Neural progenitor cell (in vitro differentiated cells): ENCODE measurements around the gene INTS1. TPM values are rescaled to one million over a fixed set of nuclear protein-coding genes. Genes with fewer than 3 reads are reported as not detected.

ENCODE experiments used
- DNase-seq: peaks from one replicate; pipeline ENCODE4 v3.0.0-alpha.2; 2016; ENCODE audit warnings: low spot score
- H2AFZ ChIP-seq: fragments of 200-600 bp; sonication (generic); replicated peaks from 2 replicates; pipeline ENCODE4 v1.6.1; 2016; ENCODE audit warnings: antibody characterized with exemption
- H3F3A ChIP-seq: fragments of 200-600 bp; sonication (generic); 2 replicates; pipeline ENCODE4 v1.6.1; 2016; ENCODE audit warnings: antibody characterized with exemption, low read depth
- H3K27ac ChIP-seq: fragments of 200-600 bp; sonication (generic); 2 replicates; pipeline ENCODE4 v1.5.1; 2016; ENCODE audit warnings: mild to moderate bottlenecking
- H3K27me3 ChIP-seq: fragments of 200-600 bp; sonication (generic); 2 replicates; pipeline ENCODE4 v1.6.1; 2016; ENCODE audit warnings: mild to moderate bottlenecking, moderate library complexity
- H3K36me3 ChIP-seq: fragments of 200-600 bp; sonication (generic); 2 replicates; pipeline ENCODE4 v1.5.1; 2016
- H3K4me1 ChIP-seq: fragments of 200-600 bp; sonication (generic); 2 replicates; pipeline ENCODE4 v1.6.1; 2016; ENCODE audit warnings: mixed run types
- H3K4me2 ChIP-seq: fragments of 200-600 bp; sonication (generic); 2 replicates; pipeline ENCODE4 v1.6.1; 2016
- H3K4me3 ChIP-seq: fragments of 200-600 bp; sonication (generic); 2 replicates; pipeline ENCODE4 v1.5.1; 2016
- H3K79me2 ChIP-seq: fragments of 200-600 bp; sonication (generic); 2 replicates; pipeline ENCODE4 v1.6.1; 2016; ENCODE audit warnings: low read depth
- H3K9ac ChIP-seq: fragments of 200-600 bp; sonication (generic); 2 replicates; pipeline ENCODE4 v1.6.1; 2016
- H3K9me3 ChIP-seq: fragments of 200-600 bp; sonication (generic); 2 replicates; pipeline ENCODE4 v1.5.1; 2016; ENCODE audit warnings: low read depth
- H4K20me1 ChIP-seq: fragments of 200-600 bp; sonication (generic); 2 replicates; pipeline ENCODE4 v1.6.1; 2016; ENCODE audit warnings: low read depth
- H3K27ac Mint-ChIP-seq: 3 replicates; pipeline ENCODE4 v1.8.0; 2021; ENCODE audit warnings: mixed read lengths
- H3K27me3 Mint-ChIP-seq: 2 replicates; pipeline ENCODE4 v1.8.0; 2022; ENCODE audit warnings: low read depth, mild to moderate bottlenecking, inconsistent platforms, moderate library complexity, mixed read lengths; ENCODE audit not compliant: insufficient read depth
- H3K36me3 Mint-ChIP-seq: 3 replicates; pipeline ENCODE4 v1.8.0; 2021; ENCODE audit warnings: mixed read lengths
- H3K4me1 Mint-ChIP-seq: 3 replicates; pipeline ENCODE4 v1.8.0; 2021; ENCODE audit warnings: mixed read lengths
- H3K4me3 Mint-ChIP-seq: 3 replicates; pipeline ENCODE4 v1.8.0; 2021; ENCODE audit warnings: mild to moderate bottlenecking, moderate library complexity, mixed read lengths
- H3K9me3 Mint-ChIP-seq: 3 replicates; pipeline ENCODE4 v1.8.0; 2020; ENCODE audit warnings: mixed read lengths
- CTCF ChIP-seq: fragments of 200-600 bp; sonication (generic); IDR thresholded peaks from 2 replicates; pipeline ENCODE4 v1.5.1; 2017; ENCODE audit warnings: antibody characterized with exemption, mild to moderate bottlenecking
- EZH2 ChIP-seq: fragments of 200-600 bp; sonication (generic); IDR thresholded peaks from 2 replicates; pipeline ENCODE4 v1.6.1; 2017; ENCODE audit warnings: antibody characterized with exemption, mild to moderate bottlenecking, moderate library complexity
- EZH2phosphoT487 ChIP-seq: fragments of 200-600 bp; sonication (generic); IDR thresholded peaks from 2 replicates; pipeline ENCODE4 v1.6.1; 2017; ENCODE audit warnings: antibody characterized with exemption
- total RNA-seq: library from RNA; depleted of rRNA; stranded (reverse); fragments of >200 nt; gene quantifications from 2 replicates; pipeline ENCODE4 v1.2.3, GENCODE V29; 2015; ENCODE audit warnings: low replicate concordance

The INTS1 gene
- total RNA-seq, 1 donor from 2014 or later = 16.5 TPM

GRCh38 chr7:1431226-1431625 is 73.0 kb downstream of the INTS1 start:
- no peaks in the 10 kb centered on the region for H3F3A ChIP-seq
- no peaks in the 10 kb centered on the region for H4K20me1 ChIP-seq
- H3K79me2 ChIP-seq = no peaks in the 10 kb centered on the region
- H3K9ac ChIP-seq = no peak overlapping the region
- H3K27me3 Mint-ChIP-seq = peaks cover 4% of the 10 kb centered on the region
- no peaks in the 10 kb centered on the region for H3K4me1 ChIP-seq
- H3K4me3 ChIP-seq = no peak overlapping the region
- no peak overlapping the region for H3K4me2 ChIP-seq
- H3K36me3 Mint-ChIP-seq = no peaks in the 10 kb centered on the region
- no peak overlapping the region for H3K27ac Mint-ChIP-seq
- no peaks in the 10 kb centered on the region for H3K27me3 ChIP-seq
- TF ChIP-seq CTCF = no peak
- TF ChIP-seq EZH2 = no peak
- TF ChIP-seq EZH2phosphoT487 = no peak
- H2AFZ ChIP-seq = no peak overlapping the region
- DNase-seq = no peak
- no peak overlapping the region for H3K4me3 Mint-ChIP-seq
- H3K9me3 Mint-ChIP-seq = peaks cover 2% of the 10 kb centered on the region
- H3K4me1 Mint-ChIP-seq = peaks cover 6% of the 10 kb centered on the region
- no peak overlapping the region for H3K27ac ChIP-seq
- no peaks in the 10 kb centered on the region for H3K36me3 ChIP-seq
- H3K9me3 ChIP-seq = no peaks in the 10 kb centered on the region

- no peaks in the 10 kb centered on the region for H3K9me3 ChIP-seq
- DNase-seq = no peak
- H3K9me3 Mint-ChIP-seq = peaks cover 2% of the 10 kb centered on the region
- no peak overlapping the region for H3K27ac Mint-ChIP-seq
- H4K20me1 ChIP-seq = no peaks in the 10 kb centered on the region
- H3K27me3 ChIP-seq = no peaks in the 10 kb centered on the region
- TF ChIP-seq EZH2phosphoT487 (no peak), CTCF (no peak), EZH2 (no peak)
- H3K4me2 ChIP-seq = no peak overlapping the region
- no peaks in the 10 kb centered on the region for H3K79me2 ChIP-seq
- no peaks in the 10 kb centered on the region for H3K36me3 Mint-ChIP-seq
- H3F3A ChIP-seq = no peaks in the 10 kb centered on the region
- no peak overlapping the region for H3K4me3 ChIP-seq
- no peak overlapping the region for H3K9ac ChIP-seq
- H3K27ac ChIP-seq = no peak overlapping the region
- H3K27me3 Mint-ChIP-seq = peaks cover 4% of the 10 kb centered on the region
- no peaks in the 10 kb centered on the region for H3K36me3 ChIP-seq
- H3K4me1 ChIP-seq = no peaks in the 10 kb centered on the region
- no peak overlapping the region for H2AFZ ChIP-seq
- H3K4me3 Mint-ChIP-seq = no peak overlapping the region
- peaks cover 8% of the 10 kb centered on the region for H3K4me1 Mint-ChIP-seq
Observed at GRCh38 chr7:1430056-1430845, 73.9 kb downstream of the INTS1 start.

- Mint-ChIP-seq H3K27ac (no peak overlapping the region), H3K9me3 (peaks cover 2% of the 10 kb centered on the region), H3K4me1 (peaks cover 8% of the 10 kb centered on the region), H3K27me3 (peaks cover 6% of the 10 kb centered on the region), H3K36me3 (no peaks in the 10 kb centered on the region), H3K4me3 (no peak overlapping the region)
- no peak overlapping the region for H3K27ac ChIP-seq
- H3K4me3 ChIP-seq = no peak overlapping the region
- H3K9me3 ChIP-seq = no peaks in the 10 kb centered on the region
- no peaks in the 10 kb centered on the region for H4K20me1 ChIP-seq
- no peaks in the 10 kb centered on the region for H3K79me2 ChIP-seq
- H2AFZ ChIP-seq = peak overlapping the region; percentile 68
- TF ChIP-seq EZH2 (no peak), CTCF (no peak), EZH2phosphoT487 (no peak)
- H3K27me3 ChIP-seq = no peaks in the 10 kb centered on the region
- no peak overlapping the region for H3K9ac ChIP-seq
- no peak overlapping the region for H3K4me2 ChIP-seq
- H3F3A ChIP-seq = no peaks in the 10 kb centered on the region
- no peaks in the 10 kb centered on the region for H3K36me3 ChIP-seq
- no peak for DNase-seq
- H3K4me1 ChIP-seq = no peaks in the 10 kb centered on the region
Observed at GRCh38 chr7:1428941-1429501, 75.2 kb downstream of the INTS1 start.
